ENCODE data around the gene PPP3CA. TPM values are rescaled to one million over a fixed set of nuclear protein-coding genes. Genes with fewer than 3 reads are reported as not detected.
A peak's percentile ranks its signal among the peaks of the same experiment; 100 is the strongest.
"Not testable (repeated sequence)": the region's sequence is repeated elsewhere in the genome, so short reads cannot be mapped to it uniquely, and the experiment has no call there.

The PPP3CA gene
- total RNA-seq, 1 experiment from 2014 or later, result 40.2 TPM

DNA sequence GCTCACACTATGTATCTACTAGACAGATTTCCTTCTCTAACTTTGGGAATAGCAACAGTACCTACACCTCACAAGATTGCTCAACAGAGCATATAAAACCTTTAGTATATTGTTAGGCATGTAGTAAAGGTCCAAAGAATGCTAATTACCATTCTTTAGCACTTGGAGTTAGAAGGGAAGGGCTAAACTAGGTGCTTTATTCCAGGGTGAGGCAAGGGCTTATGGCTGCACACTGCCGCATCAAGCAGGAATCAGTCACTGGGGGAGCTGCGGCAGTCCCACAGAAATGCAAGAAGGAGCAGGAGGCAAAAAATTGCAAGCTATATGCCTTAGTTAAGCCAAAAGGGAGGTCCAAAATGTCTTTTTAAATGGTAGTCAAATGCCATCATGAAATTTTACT is 162.7 kb downstream of the PPP3CA start:
- DNase-seq, result no peak
- Histone ChIP-seq H3K36me3 (ENCODE audit: low read depth) (peaks cover 5% of the 10 kb centered on the region; the same call in 1 of the 2 replicates), H3K27ac (no peak overlapping the region), H3K4me2 (no peak overlapping the region), H3K9me3 (ENCODE audit: insufficient read depth, low read depth) (no peaks in the 10 kb centered on the region), H3K4me3 (no peak overlapping the region), H3K27me3 (ENCODE audit: insufficient read depth, low read depth) (no peaks in the 10 kb centered on the region), H3K4me1 (replicated peaks; ENCODE audit: insufficient read depth) (peaks cover 5% of the 10 kb centered on the region; the same call in 1 of the 2 replicates), H3F3A (ENCODE audit: insufficient read depth, low read depth) (no peaks in the 10 kb centered on the region), H3K9me2 (ENCODE audit: insufficient read depth) (no peaks in the 10 kb centered on the region), H3K79me2 (ENCODE audit: low read depth) (no peaks in the 10 kb centered on the region), H4K20me1 (ENCODE audit: insufficient read depth) (no peaks in the 10 kb centered on the region), H2AFZ (no peak overlapping the region)
- ChIA-PET POLR2A (ENCODE audit: unreplicated experiment) (interaction anchor here (0.5 to 0.6 kb wide), 2 partner anchors 163 to 1288 kb away, joined by 3 read pairs; no protein-coding TSS in a partner anchor), CTCF (no interaction called here)
- intact Hi-C loops (cut with micrococcal nuclease; ENCODE audit: unreplicated experiment), result no loop called here
- TF ChIP-seq, protein P1, sequence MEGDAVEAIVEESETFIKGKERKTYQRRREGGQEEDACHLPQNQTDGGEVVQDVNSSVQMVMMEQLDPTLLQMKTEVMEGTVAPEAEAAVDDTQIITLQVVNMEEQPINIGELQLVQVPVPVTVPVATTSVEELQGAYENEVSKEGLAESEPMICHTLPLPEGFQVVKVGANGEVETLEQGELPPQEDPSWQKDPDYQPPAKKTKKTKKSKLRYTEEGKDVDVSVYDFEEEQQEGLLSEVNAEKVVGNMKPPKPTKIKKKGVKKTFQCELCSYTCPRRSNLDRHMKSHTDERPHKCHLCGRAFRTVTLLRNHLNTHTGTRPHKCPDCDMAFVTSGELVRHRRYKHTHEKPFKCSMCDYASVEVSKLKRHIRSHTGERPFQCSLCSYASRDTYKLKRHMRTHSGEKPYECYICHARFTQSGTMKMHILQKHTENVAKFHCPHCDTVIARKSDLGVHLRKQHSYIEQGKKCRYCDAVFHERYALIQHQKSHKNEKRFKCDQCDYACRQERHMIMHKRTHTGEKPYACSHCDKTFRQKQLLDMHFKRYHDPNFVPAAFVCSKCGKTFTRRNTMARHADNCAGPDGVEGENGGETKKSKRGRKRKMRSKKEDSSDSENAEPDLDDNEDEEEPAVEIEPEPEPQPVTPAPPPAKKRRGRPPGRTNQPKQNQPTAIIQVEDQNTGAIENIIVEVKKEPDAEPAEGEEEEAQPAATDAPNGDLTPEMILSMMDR (conservative IDR thresholded peaks at IDR 0.05), result no peak
- BruUV-seq (replicated peaks), result no TSS peak

DNA sequence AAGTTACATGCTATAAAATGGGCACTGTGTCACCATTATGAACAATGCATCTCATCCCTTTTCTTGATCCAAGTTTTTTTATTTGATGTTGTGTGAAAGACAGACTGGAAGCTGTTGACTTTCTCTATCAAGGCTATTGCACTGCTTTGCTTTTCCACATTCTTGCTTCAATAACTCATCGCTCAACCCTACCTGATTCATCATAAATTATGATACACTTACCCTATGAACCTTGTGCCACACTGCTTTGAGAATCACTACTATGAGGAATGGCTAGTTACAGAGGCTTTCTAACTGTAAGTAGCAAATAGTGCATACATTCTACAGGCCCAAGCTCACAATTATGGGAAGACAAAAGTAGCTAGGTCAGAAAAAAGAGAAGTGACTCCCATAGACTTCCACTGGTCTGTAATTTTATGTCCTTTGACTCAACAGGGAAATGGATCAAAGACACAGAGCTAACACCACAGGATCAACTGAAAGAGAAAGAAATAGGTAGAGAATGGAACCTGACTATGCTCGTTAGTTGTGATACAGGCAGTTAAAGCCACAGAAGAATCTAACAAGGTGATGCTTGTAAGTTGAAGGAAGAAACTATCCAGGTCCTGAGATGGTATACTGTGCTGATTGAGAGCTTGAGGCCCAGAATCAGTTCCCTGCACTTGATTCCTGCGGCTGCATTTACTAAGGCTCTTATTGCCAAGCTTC is 163.5 kb downstream of the PPP3CA start:
- DNase-seq, result peak in 1 of 2 experiments; percentile 49
- BruUV-seq (replicated peaks), result no TSS peak
- Histone ChIP-seq H3K4me2 (no peak overlapping the region), H3K79me2 (ENCODE audit: low read depth) (no peaks in the 10 kb centered on the region), H3K9me3 (ENCODE audit: insufficient read depth, low read depth) (no peaks in the 10 kb centered on the region), H3K9me2 (ENCODE audit: insufficient read depth) (no peaks in the 10 kb centered on the region), H3K27ac (no peak overlapping the region), H3K4me3 (no peak overlapping the region), H3K36me3 (ENCODE audit: low read depth) (peaks cover 5% of the 10 kb centered on the region; the same call in 1 of the 2 replicates), H3F3A (ENCODE audit: insufficient read depth, low read depth) (no peaks in the 10 kb centered on the region), H3K27me3 (ENCODE audit: insufficient read depth, low read depth) (no peaks in the 10 kb centered on the region), H2AFZ (no peak overlapping the region), H3K4me1 (replicated peaks; ENCODE audit: insufficient read depth) (peaks cover 5% of the 10 kb centered on the region; the same call in 1 of the 2 replicates), H4K20me1 (ENCODE audit: insufficient read depth) (no peaks in the 10 kb centered on the region)
- CTCF ChIA-PET, result no interaction called here
- POLR2A ChIA-PET (ENCODE audit: unreplicated experiment), result no interaction called here
- intact Hi-C loops (cut with micrococcal nuclease; ENCODE audit: unreplicated experiment), result no loop called here
- TF ChIP-seq EZH2 (IDR thresholded peaks at IDR 0.05; ENCODE audit: low read depth), result no peak
- TF ChIP-seq, protein P1 (conservative IDR thresholded peaks at IDR 0.05), result no peak

DNA sequence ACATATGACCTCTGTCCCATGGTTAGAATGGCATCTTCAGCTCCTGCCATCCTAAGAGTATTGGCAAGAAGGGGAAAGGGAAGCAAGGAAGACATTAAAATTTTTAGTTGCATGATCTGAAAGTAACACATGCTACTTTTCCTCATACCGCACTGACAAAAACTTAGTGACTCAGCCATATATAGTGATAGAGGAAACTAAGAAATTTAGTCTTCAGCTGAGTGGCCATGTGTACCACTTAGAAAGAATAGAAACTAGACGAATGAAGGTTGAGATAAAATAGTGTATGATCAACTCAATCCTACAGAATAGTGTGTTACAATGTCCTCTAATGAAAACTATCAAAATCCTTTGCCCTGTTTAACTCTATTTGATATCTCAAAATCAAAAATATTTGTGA is 164.1 kb downstream of the PPP3CA start:
- H3K4me2 ChIP-seq, result no peak overlapping the region

DNA sequence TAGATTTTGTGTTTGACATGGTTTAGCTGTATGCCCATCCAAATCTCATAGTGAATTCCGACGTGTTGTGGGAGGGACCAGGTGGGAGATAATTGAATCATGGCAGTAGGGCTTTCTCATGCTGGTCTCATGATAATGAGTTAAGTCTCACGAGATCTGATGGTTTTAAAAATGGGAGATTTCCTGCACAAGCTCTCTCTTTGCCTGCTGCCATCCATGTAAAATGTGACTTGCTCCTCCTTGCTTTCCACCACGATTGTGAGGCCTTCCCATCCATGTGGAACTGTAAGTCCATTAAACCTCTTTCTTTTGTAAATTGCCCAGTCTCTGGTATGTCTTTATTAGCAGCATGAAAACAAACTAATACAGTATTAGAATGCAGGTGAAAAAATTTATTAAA is 164.6 kb downstream of the PPP3CA start:
- H3K4me3 ChIP-seq; H3F3A ChIP-seq (ENCODE audit: insufficient read depth, low read depth); H3K9me3 ChIP-seq (ENCODE audit: insufficient read depth, low read depth); intact Hi-C loops (cut with micrococcal nuclease; ENCODE audit: unreplicated experiment); H3K27me3 ChIP-seq (ENCODE audit: insufficient read depth, low read depth); H2AFZ ChIP-seq; H3K4me2 ChIP-seq; H4K20me1 ChIP-seq (ENCODE audit: insufficient read depth); H3K4me1 ChIP-seq (replicated peaks; ENCODE audit: insufficient read depth); BruUV-seq (replicated peaks); H3K27ac ChIP-seq; H3K9me2 ChIP-seq (ENCODE audit: insufficient read depth); H3K36me3 ChIP-seq (ENCODE audit: low read depth); H3K79me2 ChIP-seq (ENCODE audit: low read depth); DNase-seq; POLR2A ChIA-PET (ENCODE audit: unreplicated experiment); CTCF ChIA-PET: not testable (repeated sequence)

More for the DNA sequence above, 164.1 kb downstream of the PPP3CA start:
- ChIA-PET CTCF (no interaction called here), POLR2A (ENCODE audit: unreplicated experiment) (no interaction called here)
- no TSS peak for BruUV-seq (replicated peaks)
- no peak overlapping the region for H2AFZ ChIP-seq
- H3K27ac ChIP-seq, result no peak overlapping the region
- no peaks in the 10 kb centered on the region for H3K9me2 ChIP-seq (ENCODE audit: insufficient read depth)
- DNase-seq, result no peak
- H3K4me1 ChIP-seq (replicated peaks; ENCODE audit: insufficient read depth), result peaks cover 5% of the 10 kb centered on the region; the same call in 1 of the 2 replicates
- no peaks in the 10 kb centered on the region for H4K20me1 ChIP-seq (ENCODE audit: insufficient read depth)
- no peaks in the 10 kb centered on the region for H3K9me3 ChIP-seq (ENCODE audit: insufficient read depth, low read depth)
- H3K36me3 ChIP-seq (ENCODE audit: low read depth), result peaks cover 5% of the 10 kb centered on the region; the same call in 1 of the 2 replicates
- H3K27me3 ChIP-seq (ENCODE audit: insufficient read depth, low read depth), result no peaks in the 10 kb centered on the region
- H3K4me3 ChIP-seq, result no peak overlapping the region
- no peaks in the 10 kb centered on the region for H3F3A ChIP-seq (ENCODE audit: insufficient read depth, low read depth)
- no peaks in the 10 kb centered on the region for H3K79me2 ChIP-seq (ENCODE audit: low read depth)
- intact Hi-C loops (cut with micrococcal nuclease; ENCODE audit: unreplicated experiment), result no loop called here
- TF ChIP-seq EZH2 (IDR thresholded peaks at IDR 0.05; ENCODE audit: low read depth), result no peak
- TF ChIP-seq, protein P1 (conservative IDR thresholded peaks at IDR 0.05), result no peak
